ENCODE measurements around the gene ALB. TPM values are rescaled to one million over a fixed set of nuclear protein-coding genes. Genes with fewer than 3 reads are reported as not detected.
"Not testable (repeated sequence)": the region's sequence is repeated elsewhere in the genome, so short reads cannot be mapped to it uniquely, and the experiment has no call there.

The ALB gene
- 10 to 100 TPM in 1 of 2 donors, 1 to 10 TPM in 1; 8.3 to 32.8 TPM for total RNA-seq
- polyA plus RNA-seq = under 1 TPM; 0.07 to 0.41 TPM
- long read RNA-seq, donor 1 = 0 reads
- long read RNA-seq, donor 2 = 0 reads
- long read RNA-seq, donor 3, partial matches to known transcripts = 0 of 1 reads
- long read RNA-seq, donor 3, other reads (novel, unspliced or antisense) = 0 of 1 reads
- long read RNA-seq, donor 4 = 0 reads
- long read RNA-seq, donor 5, partial matches to known transcripts = 0 of 2 reads
- long read RNA-seq, donor 5, other reads (novel, unspliced or antisense) = 0 of 2 reads

- TF ChIP-seq CTCF (IDR thresholded peaks at IDR 0.05; ENCODE audit: control extremely low read depth, extremely low read depth) = no peak
- Histone ChIP-seq H3K4me1 (ENCODE audit: control insufficient read depth in 5 of 5, insufficient read depth in 5 of 5, low read length in 5 of 5) (no peaks in the 10 kb centered on the region), H3K9me3 (ENCODE audit: control insufficient read depth in 4 of 4, insufficient read depth in 3 of 4, low read length in 3 of 4) (no peaks in the 10 kb centered on the region), H3K36me3 (ENCODE audit: control insufficient read depth in 4 of 4, insufficient read depth in 4 of 4, low read length in 4 of 4) (no peaks in the 10 kb centered on the region), H3K9ac (ENCODE audit: insufficient read depth in 1 of 2, low read length in 2 of 2) (no peak within 1 kb of the TSS), H3K27me3 (ENCODE audit: control insufficient read depth in 3 of 3, insufficient read depth in 3 of 3, low read length in 2 of 3) (no peaks in the 10 kb centered on the region), H3K4me3 (no peak within 1 kb of the TSS), H3K27ac (ENCODE audit: low read depth in 1 of 2, low read length in 1 of 2) (no peak within 1 kb of the TSS)
- ATAC-seq (ENCODE audit: insufficient read depth, low FRiP score) = no peak
- 81 to 91% methylated on average over 7 of the region's 7 CpGs for WGBS, 2 donors
- peak in 2 of 3 donors; percentile 29 to 35 for DNase-seq
Observed at GRCh38 chr4:73404042-73404441, at the start of gene ALB. Gene ALB (plus strand): TSS chr4:73404287. CDS start chr4:73404328, 41 bp downstream.

GRCh38 chr4:73357174-73357573, 46.9 kb upstream of the ALB start:
- H3K4me3 ChIP-seq; H3K9ac ChIP-seq (ENCODE audit: insufficient read depth in 1 of 2, low read length in 2 of 2); H3K36me3 ChIP-seq (ENCODE audit: control insufficient read depth in 4 of 4, insufficient read depth in 4 of 4, low read length in 4 of 4); H3K27ac ChIP-seq (ENCODE audit: low read depth in 1 of 2, low read length in 1 of 2); H3K9me3 ChIP-seq (ENCODE audit: control insufficient read depth in 4 of 4, insufficient read depth in 3 of 4, low read length in 3 of 4); DNase-seq; H3K27me3 ChIP-seq (ENCODE audit: control insufficient read depth in 3 of 3, insufficient read depth in 3 of 3, low read length in 2 of 3); H3K4me1 ChIP-seq (ENCODE audit: control insufficient read depth in 5 of 5, insufficient read depth in 5 of 5, low read length in 5 of 5); ATAC-seq (ENCODE audit: insufficient read depth, low FRiP score): not testable (repeated sequence)
- WGBS, 2 donors = 75 to 89% methylated on average over 1 of the region's 1 CpG

GRCh38 chr4:73369506-73370199, 34.4 kb upstream of the ALB start:
- H3K4me1 ChIP-seq (ENCODE audit: control insufficient read depth in 5 of 5, insufficient read depth in 5 of 5, low read length in 5 of 5); H3K9me3 ChIP-seq (ENCODE audit: control insufficient read depth in 4 of 4, insufficient read depth in 3 of 4, low read length in 3 of 4); H3K9ac ChIP-seq (ENCODE audit: insufficient read depth in 1 of 2, low read length in 2 of 2); H3K27ac ChIP-seq (ENCODE audit: low read depth in 1 of 2, low read length in 1 of 2); H3K27me3 ChIP-seq (ENCODE audit: control insufficient read depth in 3 of 3, insufficient read depth in 3 of 3, low read length in 2 of 3); ATAC-seq (ENCODE audit: insufficient read depth, low FRiP score); H3K4me3 ChIP-seq; H3K36me3 ChIP-seq (ENCODE audit: control insufficient read depth in 4 of 4, insufficient read depth in 4 of 4, low read length in 4 of 4); DNase-seq: not testable (repeated sequence)
- WGBS, 2 donors = 91 to 92% methylated on average over 8 of the region's 8 CpGs

GRCh38 chr4:73375328-73375741, 28.8 kb upstream of the ALB start:
- no peaks in the 10 kb centered on the region for H3K36me3 ChIP-seq (ENCODE audit: control insufficient read depth in 4 of 4, insufficient read depth in 4 of 4, low read length in 4 of 4)
- H3K4me1 ChIP-seq (ENCODE audit: control insufficient read depth in 5 of 5, insufficient read depth in 5 of 5, low read length in 5 of 5) = no peaks in the 10 kb centered on the region
- no peak overlapping the region for H3K9ac ChIP-seq (ENCODE audit: insufficient read depth in 1 of 2, low read length in 2 of 2)
- TF ChIP-seq CTCF (IDR thresholded peaks at IDR 0.05; ENCODE audit: control extremely low read depth, extremely low read depth) = no peak
- no peaks in the 10 kb centered on the region for H3K9me3 ChIP-seq (ENCODE audit: control insufficient read depth in 4 of 4, insufficient read depth in 3 of 4, low read length in 3 of 4)
- no peak overlapping the region for H3K4me3 ChIP-seq
- ATAC-seq (ENCODE audit: insufficient read depth, low FRiP score) (no peak), DNase-seq (no peak)
- H3K27me3 ChIP-seq (ENCODE audit: control insufficient read depth in 3 of 3, insufficient read depth in 3 of 3, low read length in 2 of 3) = no peaks in the 10 kb centered on the region
- no peak overlapping the region for H3K27ac ChIP-seq (ENCODE audit: low read depth in 1 of 2, low read length in 1 of 2)
- 45 to 74% methylated on average over 1 of the region's 1 CpG for WGBS, 2 donors
